Fibroblast of skin of abdomen (primary cell): ENCODE results near the gene RASA3.
"Not testable (repeated sequence)": the region's sequence is repeated elsewhere in the genome, so short reads cannot be mapped to it uniquely, and the experiment has no call there.

Source experiments
- DNase-seq: peaks from one replicate; pipeline ENCODE4 v3.0.0-alpha.2; 2013

Gene RASA3

DNA sequence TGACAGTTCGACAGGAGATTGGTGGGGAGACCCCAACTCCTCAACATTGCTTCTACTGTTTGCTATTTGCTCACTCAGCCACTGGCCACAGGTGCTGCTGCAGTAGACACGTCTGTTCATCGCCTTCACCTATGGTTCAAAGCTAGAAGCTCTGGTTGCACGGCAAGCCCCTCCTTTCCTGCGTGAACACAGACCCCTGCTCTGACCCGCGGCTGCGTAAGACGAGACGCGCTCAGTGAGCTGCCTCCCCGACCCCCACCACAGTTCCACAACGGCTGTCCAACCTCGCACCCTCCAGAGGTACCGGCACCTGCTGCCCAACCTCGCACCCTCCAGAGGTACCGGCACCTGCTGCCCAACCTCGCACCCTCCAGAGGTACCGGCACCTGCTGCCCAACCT, 6.8 kb downstream of the RASA3 start:
- no peak for DNase-seq

DNA sequence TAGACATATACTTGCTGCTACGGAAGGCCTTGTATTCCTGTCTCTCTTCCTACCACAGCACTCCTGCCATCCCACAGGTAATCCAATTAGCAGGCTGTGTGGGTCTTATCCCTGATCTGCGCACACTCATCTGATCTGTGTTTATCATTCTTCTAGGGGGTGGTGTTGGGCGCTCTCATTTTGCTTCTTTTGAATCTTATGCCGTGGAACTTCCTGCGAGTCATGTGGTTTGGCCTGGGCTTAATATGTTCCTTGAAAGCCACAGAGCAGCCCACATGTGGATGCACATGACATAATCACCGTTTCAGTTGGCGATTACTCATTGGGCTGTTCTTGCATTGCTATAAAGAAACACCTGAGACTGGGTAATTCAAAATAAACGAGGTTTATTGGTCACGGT, 7.5 kb downstream of the RASA3 start:
- peak; percentile 83 for DNase-seq

DNA sequence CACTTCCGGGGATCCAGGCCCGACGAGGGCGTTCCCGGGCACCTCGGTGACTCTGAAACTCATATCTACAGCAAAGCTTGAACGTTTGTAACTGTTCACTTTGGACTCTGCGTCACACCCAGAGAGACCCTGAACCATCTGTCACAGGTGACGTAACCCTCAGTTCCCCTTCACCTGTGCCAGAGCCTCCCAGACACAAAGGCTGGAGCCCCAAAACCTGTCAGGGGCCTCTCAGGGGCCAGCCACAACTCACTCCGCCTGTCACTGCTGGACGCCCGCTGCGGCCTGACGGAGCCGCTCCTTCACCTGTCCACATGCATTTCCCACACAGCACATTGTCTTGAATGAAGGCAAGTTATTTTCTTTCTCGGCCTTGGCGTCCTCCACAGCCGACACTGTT, 8.0 kb downstream of the RASA3 start:
- DNase-seq, result no peak

DNA sequence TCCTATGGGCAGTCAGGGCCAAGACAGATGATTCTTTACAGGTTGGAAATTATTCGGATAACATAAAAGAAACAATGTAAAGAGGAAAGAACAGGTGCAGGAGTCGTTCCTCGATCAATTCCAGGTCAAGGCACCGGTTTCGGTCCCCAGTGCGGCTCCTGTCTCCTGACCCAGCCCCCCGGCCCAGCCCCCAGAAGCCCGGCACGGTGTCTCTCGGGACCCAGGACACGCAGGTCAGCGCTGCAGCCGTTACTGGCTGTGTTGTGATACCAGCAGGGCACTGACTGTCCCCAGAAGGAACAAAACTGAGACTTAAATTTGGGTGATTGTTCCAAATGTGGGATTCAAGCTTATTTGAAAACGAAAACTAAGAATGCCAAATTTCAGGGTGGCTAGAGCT, 8.5 kb downstream of the RASA3 start:
- DNase-seq, result no peak

DNA sequence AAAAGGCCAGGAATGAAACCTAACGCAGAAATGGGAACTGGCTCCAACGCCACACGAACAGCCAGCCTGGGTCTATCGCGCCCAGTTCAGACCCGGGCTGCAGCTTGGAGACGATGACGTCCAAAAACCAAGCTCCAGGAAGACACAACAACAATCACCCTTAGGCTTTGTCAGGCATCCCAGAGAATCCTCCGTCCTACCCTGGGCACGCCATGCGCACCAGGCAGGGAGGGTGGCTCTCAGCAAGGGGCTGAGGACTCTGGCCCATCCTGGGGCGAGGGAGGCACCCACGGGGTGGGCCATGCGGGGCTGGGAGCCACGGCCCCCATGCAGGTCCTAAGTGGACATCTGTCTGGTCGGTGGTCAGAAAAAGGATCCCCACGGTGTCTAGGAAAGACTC, 9.0 kb downstream of the RASA3 start:
- no peak for DNase-seq

DNA sequence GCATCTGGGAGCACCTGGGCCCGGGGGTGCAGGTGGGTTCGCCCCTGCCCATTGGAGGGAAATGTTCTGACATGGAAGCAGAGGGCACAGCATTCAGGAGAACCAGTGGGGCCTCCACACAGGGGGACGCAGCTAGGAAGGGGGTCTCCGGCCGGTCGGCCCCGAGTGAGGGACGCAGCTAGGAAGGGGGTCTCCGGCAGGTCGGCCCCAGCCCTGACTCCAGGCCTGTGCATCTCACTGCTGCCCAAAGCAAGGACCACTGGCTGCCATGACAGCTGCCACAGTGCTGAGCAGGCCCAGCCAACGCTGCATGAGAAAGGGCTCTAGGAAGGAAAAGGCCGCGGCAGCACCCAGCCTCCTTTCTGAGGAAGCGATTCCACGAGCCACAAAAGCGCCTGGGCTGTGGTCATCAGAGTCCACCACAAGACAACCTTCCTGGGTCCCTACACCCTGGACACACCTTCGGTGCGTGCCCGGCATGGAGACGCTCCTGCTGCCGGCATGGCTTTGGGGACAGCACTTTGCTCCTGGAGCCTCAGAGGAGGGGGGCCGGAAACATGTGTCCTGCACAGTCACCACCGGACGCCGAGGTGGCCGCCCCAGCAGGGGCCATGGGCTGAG, 9.7 kb downstream of the RASA3 start:
- no peak for DNase-seq

DNA sequence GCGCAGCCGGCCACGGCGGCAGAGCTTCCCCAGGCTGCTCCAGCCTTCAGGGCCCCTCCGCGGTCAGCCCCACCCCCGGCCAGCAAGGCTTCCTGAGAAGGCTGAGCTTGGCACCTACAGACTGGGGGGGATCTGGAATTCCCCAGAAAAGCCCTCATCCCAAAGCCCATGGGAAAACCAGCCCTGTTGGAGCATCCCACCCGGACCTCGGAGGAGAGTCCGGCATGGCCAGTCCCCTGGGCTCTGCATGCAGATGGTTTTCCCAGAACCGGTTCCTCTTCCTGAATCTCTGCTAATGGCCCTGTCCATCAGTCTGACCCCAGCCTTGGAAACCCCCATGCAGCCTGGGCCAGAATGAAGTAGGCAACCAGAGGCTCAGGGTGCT, 10.3 kb downstream of the RASA3 start:
- no peak for DNase-seq

DNA sequence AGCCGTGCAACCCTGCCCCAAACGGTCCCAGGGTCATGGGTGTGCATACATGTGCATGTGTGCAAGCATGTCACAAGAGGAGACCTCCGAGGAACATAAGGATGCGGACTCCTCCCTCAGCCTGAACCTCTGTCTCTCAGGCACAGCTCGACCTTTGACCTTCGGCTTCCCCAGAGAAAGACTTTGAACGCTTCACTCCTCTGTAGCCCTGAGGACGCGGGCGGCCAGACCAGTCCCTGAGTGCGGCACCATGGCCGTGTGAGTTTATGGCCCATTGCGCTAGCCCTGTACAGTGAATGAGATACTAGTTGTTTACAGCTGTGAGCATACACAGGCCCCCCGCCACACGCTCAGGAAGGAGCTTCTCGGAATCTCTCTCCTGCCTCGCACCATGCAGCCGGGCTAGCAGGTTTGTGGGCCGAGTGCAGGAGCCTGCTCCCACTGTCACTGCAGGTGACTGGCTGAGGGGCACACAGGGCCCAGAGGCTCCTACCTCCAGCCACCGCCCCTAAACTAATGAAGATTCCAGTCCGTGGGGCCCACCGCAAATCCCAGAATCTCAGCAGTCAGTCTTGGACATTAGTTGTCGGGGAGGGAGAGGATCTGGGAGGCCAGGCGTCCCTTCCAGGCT, 10.8 kb downstream of the RASA3 start:
- DNase-seq, result no peak

DNA sequence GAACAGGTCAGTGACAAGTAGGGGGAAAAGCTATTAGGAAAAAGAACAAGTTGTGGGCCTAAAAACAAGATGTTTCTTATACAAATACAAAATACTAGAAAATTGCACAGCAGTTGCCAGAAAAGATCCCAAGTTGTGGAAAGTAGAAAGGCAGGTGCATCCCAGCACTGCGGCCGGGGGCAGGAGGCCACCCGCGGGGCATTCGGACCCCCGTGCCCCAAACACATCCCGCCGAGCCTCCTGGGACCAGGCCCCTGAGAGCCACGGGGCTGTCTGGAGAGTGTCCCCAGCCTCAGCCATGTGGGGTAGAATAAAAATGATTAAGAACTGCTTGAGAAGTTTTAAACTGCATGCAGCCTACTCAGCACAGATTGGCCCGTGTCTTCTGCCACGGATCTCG, 11.4 kb downstream of the RASA3 start:
- DNase-seq, result no peak

DNA sequence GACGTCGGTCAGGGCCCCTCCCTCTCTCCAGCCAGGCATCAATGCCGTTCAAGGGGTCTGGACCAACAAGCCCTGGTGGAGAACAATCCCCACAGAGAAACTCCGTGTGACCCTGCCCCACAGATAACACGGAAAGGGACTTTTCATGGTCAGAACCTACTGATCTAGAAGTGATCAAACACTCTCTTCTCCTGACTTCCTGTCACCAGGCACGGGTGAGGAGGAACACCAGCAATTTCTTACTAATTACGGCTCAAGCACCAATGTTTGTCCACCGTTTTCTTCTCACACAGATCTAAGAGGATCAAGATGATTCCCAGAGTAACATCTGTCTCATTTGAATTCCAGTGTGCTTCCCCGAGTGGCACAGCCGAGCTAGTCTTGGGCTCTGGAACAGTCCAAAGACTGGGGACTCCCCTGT, 11.8 kb downstream of the RASA3 start:
- no peak for DNase-seq

DNA sequence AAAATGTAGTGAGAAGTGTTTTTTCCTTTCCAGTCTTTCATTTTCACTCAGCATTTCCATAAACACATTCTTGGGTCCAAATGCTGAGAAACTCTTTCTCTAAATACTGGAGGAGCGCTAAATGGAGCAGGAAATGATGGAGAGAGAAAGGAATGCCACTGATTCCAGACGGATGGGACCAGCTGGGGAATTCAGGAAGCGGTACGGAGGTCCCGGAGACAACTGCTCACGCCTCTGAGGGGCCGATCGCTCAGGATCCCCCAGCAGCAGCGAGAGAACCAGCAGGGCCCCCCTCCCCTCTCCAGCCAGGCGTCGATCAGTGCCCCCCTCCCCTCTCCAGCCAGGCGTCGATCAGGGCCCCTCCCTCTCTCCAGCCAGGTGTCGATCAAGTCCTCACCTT, 13.2 kb downstream of the RASA3 start:
- DNase-seq, result peak; percentile 95

DNA sequence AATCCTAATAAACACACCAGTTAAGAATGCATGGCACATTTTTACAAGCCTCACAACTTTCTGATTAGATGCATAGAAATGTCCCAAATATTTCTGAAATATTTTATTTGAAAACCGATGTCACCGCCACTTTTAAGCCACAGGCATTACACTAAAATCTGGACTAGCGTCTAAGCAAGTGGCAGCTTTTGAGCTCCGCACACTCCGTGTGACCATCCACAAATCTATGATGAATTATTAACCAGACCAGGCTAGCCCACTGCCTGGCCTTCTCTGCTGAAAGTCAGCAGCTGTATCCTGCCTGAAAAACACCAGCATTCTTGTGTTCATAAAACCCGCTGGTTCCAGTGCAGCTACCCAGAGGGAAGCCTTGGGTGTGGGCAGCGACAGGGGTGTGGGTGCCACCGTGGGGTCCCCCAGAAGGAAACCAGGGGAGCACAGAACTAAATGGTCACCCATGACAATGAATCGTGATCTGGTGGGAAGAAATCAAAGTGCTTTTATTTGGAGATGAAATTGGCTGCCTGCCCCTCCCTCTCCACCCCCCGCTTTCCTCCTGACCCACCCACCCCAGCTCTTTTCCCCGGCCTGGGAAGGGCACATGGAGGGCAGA, 13.8 kb downstream of the RASA3 start:
- DNase-seq, result peak; percentile 65

DNA sequence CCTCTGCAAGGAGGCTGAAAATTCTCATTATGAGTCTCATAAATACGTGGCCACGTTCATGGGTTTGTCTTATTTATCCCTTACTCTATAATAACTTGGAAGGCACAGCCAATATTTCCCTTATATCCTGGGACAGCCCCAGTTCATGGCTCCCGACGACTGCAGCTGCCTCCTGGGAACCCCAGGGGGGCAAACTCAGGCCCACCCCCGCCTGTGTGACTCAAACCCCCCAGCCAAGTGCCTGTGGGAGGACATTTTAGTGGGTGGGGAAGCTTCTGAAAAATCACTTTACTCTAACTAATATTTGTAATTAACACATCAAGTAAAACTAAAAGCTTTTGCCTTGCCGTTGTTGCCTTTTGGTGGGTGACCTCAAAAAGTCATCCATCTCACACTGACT, 14.3 kb downstream of the RASA3 start:
- no peak for DNase-seq

DNA sequence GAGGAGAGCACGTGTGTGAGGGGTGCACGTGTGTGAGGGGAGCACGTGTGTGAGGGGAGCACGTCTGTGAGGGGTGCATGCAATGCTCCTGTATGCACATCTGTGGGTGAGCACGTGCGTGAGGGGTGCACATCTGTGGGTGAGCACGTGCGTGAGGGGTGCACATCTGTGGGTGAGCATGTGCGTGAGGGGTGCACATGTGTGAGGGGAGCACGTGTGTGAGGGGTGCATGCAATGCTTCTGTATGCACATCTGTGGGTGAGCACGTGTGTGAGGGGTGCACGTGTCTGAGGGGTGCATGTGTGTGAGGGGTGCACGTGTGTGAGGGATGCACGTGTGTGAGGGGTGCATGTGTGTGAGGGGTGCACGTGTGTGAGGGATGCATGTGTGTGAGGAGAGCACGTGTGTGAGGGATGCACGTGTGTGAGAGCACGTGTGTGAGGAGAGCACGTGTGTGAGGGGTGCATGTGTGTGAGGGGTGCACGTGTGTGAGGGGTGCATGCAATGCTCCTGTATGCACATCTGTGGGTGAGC, 15.0 kb downstream of the RASA3 start:
- not testable (repeated sequence) for DNase-seq

DNA sequence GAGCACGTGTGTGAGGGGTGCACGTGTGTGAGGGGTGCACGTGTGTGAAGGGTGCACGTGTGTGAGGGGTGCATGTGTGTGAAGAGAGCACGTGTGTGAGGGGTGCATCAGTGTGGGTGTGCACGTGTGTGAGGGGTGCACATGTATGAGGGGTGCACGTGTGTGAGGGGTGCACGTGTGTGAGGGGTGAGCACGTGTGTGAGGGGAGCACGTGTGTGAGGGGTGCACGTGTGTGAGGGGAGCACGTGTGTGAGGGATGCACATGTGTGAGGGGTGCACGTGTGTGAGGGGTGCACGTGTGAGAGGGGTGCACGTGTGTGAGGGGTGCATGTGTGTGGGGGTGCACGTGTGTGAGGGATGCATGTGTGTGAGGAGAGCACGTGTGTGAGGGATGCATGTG, 15.7 kb downstream of the RASA3 start:
- no peak for DNase-seq

DNA sequence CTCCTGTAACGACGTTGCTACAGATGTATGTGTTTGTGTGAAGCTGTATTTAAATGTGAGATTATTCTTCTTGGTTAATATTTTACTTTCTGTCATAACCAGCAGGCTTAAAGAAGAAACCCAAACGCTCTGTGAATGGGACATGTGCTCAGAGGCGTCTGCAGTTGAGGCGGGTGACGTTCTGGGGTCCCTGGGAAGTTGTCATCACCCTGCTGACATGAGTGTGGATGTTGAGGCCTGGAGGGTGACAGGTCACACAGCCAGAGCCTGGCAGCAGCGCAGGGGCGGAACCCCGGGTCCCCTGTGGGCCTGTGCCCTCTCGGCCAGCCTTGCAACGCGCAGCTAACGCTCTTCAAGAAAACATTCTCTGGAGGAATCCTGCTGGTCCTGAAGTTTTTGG, 16.6 kb downstream of the RASA3 start:
- DNase-seq, result no peak

DNA sequence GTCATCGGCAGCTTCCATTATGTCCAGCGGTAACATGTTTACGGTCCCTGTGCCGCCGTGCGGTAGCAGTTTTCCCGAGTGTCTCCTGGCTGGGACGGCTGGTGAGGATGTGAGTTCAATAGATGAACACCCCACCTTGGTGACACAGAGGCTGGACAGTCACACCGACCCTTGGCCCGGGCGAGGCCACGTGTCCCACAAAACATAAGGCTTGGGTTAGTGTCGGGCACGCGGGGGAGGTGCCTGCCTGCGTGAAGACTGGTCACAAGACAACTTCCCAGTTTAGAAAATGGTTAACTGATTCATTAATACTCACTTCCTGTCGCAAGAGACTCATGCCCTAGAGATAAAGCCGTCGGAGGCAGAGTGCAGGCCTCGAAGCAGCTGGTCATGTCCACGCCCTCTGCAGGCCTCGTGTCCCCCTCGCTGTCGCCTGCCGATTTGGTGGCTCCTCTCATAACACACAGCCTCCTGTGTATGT, 17.2 kb downstream of the RASA3 start:
- peak; percentile 78 for DNase-seq

DNA sequence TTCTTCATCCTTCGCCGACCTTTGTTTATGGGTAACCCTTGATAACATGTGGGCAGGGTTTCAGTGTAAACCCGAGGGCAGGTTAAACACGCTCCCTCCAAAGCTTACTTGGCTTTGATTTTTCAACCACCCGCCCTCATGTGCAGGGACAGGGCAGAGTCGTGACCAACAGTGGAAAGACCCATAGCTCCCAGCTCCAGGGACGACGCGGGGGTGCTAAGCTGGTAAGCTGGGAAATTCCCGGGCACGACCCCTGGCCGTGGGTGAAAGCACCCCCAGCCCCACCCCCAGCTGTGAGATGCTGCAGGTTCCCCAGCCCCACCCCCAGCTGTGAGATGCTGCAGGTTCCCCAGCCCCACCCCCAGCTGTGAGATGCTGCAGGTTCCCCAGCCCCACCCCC, 17.8 kb downstream of the RASA3 start:
- DNase-seq, result not testable (repeated sequence)

DNA sequence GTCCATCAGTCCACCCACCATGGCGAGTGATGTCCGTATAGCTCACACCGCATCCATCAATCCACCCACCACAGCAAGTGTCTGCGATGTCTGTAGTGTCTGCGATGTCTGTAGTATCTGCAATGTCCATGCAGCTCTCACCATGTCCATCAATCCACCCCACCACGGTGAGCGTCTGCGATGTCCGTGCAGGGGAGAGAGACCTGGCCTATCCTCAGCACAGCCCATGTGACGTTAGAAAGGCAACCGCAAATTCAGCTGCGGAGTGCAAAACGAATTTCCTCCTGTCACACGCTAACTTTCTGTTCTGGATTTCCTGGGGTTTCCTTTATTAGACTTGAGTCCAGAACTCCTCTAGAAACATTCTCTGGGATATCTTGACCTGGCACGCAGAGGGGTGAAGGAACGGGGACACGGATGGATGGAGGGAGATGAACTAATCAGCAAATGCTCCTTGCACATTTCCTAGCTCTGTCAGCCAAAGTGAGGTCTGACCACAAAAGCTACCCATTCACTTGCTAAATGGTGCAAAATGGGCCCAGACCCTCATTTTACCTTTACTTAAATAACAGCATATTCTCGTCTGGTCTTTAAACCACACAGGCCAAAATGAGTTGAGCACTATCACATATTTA, 18.3 kb downstream of the RASA3 start:
- no peak for DNase-seq

DNA sequence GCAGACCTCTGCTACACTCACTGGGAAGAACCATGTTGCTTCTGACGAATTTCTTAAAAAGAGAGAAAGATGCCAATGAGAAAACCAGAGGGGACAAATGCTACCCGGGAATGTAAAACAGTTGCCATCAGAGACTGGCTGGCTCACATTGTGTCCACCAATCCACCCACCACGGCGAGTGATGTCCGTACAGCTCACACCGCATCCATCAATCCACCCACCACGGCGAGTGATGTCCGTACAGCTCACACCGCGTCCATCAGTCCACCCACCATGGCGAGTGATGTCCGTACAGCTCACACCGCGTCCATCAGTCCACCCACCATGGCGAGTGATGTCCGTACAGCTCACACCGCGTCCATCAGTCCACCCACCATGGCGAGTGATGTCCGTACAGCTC, 19.0 kb downstream of the RASA3 start:
- DNase-seq, result not testable (repeated sequence)

DNA sequence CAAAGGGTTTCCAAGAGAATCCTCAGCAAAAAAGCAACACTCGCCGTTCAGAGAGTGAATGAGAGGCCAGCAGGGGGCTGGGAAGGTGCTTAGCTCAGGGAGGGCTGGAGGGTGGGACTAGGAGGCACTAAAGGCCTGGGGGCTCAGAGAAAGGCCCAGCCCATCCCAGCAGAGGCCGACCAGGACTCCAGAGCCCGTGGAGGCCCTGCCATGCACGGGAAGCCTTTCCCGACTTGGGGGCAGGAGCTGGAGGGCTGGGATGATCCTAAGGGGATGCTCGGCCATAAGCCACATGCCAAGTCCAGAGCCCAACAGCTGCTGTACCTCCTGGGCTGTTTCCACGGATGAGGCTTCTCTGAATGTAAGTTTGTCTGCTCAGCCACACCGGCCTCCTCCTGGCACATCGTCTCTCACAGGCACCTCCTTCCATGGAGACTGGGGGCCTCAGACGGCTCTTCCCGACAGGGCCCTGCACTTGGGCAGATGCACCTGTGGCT, 19.5 kb downstream of the RASA3 start:
- DNase-seq, result no peak

DNA sequence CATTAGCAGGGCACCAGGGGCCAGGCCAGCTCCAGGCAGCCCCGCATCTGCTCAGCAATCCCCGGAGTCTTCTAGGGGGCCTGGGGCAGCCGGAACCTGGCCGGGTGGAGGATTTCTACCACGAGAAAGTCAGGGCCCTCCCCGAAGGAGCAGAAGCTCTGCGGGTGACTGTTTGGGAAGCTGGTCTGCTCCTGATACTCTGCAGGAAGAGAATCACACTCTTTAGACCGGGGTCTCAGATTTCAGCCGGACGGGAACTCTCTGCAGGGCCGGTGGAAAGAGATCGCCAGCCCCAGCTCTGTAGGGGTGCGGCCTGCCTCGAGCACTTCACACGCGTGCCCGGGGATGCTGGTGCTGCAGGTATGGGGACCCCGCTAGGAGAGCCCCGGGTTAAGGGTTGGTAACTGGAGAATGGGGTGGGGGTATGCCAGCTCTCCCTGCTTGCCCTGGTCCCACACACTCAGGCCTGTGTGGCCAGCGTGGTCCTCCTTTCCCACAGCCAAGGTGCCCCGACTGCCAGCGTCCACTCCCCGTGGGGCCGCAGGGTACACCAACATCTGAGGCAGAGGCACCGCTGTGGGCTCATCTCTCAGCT, 20.1 kb downstream of the RASA3 start:
- no peak for DNase-seq

DNA sequence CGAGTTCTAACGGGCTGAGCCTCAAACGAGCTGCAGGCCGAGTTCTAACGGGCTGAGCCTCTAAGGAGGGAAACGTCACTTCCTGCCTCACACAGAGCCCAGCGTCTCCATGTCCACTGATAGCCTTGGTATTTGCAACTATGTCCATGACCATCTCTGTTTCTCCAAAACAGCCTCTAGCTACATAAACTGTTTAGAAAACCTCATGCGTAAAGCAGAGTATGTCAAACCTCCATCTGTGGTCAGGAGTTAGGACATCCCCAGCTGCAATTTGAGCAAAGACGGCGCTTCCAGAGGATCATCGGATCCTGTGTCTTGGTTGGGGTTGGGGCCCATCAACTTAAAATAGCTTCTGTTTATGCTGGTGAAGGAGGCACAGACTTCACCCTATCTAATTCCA, 20.8 kb downstream of the RASA3 start:
- DNase-seq, result peak; percentile 68
